ENCODE data around the gene DDRGK1. TPM values are rescaled to one million over a fixed set of nuclear protein-coding genes. Genes with fewer than 3 reads are reported as not detected.

DDRGK1 gene
- total and polyA plus RNA-seq, 2 of the 8 experiments (the other 6 are each of a cell fraction or from before 2014, with no cell fraction given), result 29.4 to 42.0 TPM

DNA sequence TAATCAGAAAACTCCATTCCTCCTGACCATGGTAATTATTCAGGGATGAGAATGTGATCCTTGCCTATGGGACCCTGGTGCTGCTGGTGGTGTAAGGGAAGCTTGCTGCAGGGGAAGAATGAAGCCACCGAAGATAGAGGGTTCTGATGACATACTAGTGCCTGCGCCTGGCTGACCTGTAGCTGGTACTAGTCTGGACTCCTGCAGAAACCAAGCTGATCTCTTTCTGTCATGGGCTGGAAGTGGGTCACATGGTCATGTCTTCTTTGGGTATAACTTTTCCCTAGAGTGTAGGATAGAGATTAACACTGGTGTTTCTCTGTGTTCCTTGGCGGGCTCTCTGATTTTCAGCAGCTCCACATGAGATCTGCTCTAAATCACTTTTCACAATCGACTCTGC is 43.2 kb upstream of the DDRGK1 start (continued):
- TF ChIP-seq BACH1 (IDR thresholded peaks at IDR 0.05; ENCODE audit: low read length), result no peak
- TF ChIP-seq CEBPB (IDR thresholded peaks at IDR 0.05; ENCODE audit: low read depth, low read length), result no peak
- no peak for TF ChIP-seq USF2 (IDR thresholded peaks at IDR 0.05; ENCODE audit: low read length)
- no peak for TF ChIP-seq TBP (IDR thresholded peaks at IDR 0.05; ENCODE audit: low read depth, low read length)
- no peak for TF ChIP-seq MAFK (IDR thresholded peaks at IDR 0.05; ENCODE audit: low read depth, low read length)
- no peak for TF ChIP-seq RNF2 (IDR thresholded peaks at IDR 0.05; ENCODE audit: borderline replicate concordance, low read depth, low read length, missing control alignments, poor library complexity, severe bottlenecking)
